AG09309 (cell line): ENCODE results near the gene FOXR1.

Experiments
- DNase-seq: peaks from one replicate; pipeline ENCODE4 v3.0.0-alpha.2; 2010; ENCODE audit warnings: low read depth
- H3K4me3 ChIP-seq: 2 replicates; pipeline ENCODE4 v1.5.1; 2011; ENCODE audit warnings: mild to moderate bottlenecking, low read depth, low read length, moderate library complexity; ENCODE audit not compliant: control insufficient read depth
- TF ChIP-seq, protein P1 (sequence below): IDR thresholded peaks from 2 replicates; pipeline ENCODE4 v1.5.1; 2011; ENCODE audit warnings: mild to moderate bottlenecking, low read depth, low read length, inconsistent platforms; ENCODE audit not compliant: insufficient read depth, control insufficient read depth; ENCODE audit errors: missing control alignments

Gene FOXR1

DNA sequence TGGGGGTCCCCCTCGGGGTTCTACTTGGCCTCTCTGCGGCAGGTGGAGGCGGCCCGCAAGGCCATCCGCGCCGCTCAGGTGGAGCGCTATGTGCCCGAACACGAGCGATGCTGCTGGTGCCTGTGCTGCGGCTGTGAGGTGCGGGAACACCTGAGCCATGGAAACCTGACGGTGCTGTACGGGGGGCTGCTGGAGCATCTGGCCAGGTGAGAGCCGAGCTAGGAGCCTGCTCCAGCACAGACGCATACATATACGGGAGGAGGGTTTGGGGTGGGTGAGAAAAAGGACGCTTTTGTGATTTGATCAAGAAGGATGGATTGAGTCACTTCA is 26.8 kb downstream of the FOXR1 start:
- TF ChIP-seq, protein P1, sequence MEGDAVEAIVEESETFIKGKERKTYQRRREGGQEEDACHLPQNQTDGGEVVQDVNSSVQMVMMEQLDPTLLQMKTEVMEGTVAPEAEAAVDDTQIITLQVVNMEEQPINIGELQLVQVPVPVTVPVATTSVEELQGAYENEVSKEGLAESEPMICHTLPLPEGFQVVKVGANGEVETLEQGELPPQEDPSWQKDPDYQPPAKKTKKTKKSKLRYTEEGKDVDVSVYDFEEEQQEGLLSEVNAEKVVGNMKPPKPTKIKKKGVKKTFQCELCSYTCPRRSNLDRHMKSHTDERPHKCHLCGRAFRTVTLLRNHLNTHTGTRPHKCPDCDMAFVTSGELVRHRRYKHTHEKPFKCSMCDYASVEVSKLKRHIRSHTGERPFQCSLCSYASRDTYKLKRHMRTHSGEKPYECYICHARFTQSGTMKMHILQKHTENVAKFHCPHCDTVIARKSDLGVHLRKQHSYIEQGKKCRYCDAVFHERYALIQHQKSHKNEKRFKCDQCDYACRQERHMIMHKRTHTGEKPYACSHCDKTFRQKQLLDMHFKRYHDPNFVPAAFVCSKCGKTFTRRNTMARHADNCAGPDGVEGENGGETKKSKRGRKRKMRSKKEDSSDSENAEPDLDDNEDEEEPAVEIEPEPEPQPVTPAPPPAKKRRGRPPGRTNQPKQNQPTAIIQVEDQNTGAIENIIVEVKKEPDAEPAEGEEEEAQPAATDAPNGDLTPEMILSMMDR = no peak
- peak overlapping the region; percentile 98 for H3K4me3 ChIP-seq
- no peak for DNase-seq

DNA sequence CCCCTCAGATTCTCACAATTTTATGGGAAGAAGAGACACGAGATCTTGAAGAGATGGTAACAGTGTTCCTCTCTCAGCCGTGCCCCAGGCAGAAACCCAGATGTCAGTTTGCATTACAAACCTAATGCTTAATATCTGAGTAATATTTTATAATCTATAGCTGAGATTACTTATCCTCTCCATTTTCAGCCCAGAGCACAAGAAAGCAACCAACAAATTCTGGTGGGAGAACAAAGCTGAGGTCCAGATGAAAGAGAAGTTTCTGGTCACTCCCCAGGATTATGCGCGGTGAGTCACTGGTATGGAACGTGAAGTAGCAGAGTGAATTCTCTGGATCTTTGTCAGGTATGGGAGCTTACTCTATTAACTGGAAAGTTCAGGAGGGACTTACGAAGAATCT is 27.3 kb downstream of the FOXR1 start:
- H3K4me3 ChIP-seq = peak overlapping the region; percentile 98
- DNase-seq = peak; percentile 18
- TF ChIP-seq, protein P1 = no peak

DNA sequence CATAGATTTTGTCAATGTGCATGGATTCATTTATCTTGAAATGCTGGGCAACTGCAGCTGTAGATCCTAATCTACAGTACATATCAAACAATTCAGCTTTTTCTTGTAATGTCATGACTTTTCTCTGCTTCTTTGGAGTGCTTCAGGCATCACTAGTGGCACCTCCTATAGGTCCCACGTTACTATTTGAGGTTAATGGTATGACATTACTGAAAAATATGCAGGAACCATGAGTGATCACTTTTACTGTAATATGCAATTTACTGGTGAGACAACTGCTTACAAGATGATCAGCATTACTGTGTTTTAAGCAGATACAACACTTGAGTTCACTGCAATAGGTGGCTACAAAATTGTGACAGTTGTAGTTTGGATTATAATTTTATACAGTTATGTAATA is 29.3 kb downstream of the FOXR1 start:
- H3K4me3 ChIP-seq = no peak overlapping the region
- TF ChIP-seq, protein P1 = no peak
- DNase-seq = no peak

DNA sequence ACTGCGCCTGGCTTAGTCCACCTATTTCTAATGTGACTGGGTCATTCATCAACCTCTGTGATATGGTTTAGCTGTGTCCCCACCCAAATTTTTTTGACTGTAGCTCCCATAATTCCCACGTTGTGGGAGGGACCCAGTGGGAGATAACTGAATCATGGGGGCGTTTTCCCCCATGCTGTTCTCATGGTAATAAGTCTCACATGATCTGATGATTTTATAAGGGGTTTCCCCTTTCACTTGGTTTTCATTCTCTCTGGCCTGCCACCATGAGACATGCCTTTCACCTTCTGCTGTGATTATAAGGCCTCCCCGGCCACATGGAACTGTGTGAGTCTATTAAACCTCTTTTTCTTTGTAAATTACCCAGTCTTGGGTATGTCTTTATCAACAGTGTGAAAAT is 35.1 kb downstream of the FOXR1 start:
- TF ChIP-seq, protein P1 = no peak
- no peak overlapping the region for H3K4me3 ChIP-seq
- no peak for DNase-seq

DNA sequence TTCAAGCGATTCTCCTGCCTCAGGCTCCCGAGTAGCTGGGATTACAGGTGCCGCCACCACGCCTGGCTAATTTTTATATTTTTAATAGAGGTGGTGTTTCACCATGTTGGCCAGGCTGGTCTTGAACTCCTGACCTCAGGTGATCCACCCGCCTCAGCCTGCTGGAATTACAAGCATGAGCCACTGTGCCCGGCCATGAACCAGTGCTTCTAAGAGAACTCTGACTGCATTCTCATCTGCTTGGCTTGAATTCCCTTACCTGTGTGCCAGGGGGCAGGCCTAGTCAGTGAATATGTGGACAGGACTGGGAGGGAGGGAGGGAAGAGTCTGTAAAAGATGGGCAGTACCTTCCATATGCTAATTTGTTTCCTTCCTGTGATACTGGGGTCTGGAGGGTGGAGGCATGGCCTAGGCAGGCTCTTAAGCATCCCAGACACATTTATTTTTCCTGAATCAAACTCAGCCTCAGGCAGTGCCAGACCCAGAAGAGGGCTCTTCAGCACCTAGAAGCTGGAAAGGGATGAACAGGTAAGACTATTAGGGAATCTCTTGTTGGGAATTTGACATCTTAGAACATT is 40.0 kb downstream of the FOXR1 start:
- no peak overlapping the region for H3K4me3 ChIP-seq
- TF ChIP-seq, protein P1 = no peak
- DNase-seq = no peak

DNA sequence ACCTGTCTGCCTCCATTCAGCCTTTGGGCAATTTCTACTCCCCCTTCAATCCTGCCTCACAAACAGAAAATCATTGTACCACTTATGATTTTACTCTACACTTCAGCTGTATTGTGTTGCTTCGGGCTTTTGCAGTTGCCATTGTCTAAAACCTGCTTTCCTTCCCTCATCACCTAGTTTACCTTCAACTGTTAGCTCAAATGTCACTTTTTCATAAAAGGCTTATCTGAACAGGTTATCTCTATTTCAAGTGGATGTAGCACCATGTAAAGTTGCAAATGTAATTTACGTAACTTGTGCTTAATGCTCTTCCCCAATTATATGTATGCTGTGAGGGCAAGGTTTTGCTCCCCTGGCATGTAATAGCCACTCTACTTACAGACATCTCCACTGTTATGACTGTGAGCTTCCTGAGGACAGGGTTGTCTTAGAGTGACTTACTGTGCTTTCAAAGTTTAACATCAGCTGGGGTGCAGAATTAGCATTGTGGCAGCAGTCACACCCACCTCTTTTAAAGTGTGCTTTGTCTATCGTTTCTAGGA is 41.1 kb downstream of the FOXR1 start:
- DNase-seq = no peak
- H3K4me3 ChIP-seq = no peak overlapping the region
- TF ChIP-seq, protein P1 = no peak
